HG02759 (cell line): ENCODE measurements around the gene SEPTIN12.
"Not testable (repeated sequence)": the region's sequence is repeated elsewhere in the genome, so short reads cannot be mapped to it uniquely, and the experiment has no call there.

ENCODE experiments used
- ATAC-seq: cut with Tn5 transposase; IDR thresholded peaks from one replicate; pipeline ENCODE4 v1.9.1; 2021; ENCODE audit warnings: mild to moderate bottlenecking, moderate library complexity; ENCODE audit not compliant: unreplicated experiment

SEPTIN12 gene

DNA sequence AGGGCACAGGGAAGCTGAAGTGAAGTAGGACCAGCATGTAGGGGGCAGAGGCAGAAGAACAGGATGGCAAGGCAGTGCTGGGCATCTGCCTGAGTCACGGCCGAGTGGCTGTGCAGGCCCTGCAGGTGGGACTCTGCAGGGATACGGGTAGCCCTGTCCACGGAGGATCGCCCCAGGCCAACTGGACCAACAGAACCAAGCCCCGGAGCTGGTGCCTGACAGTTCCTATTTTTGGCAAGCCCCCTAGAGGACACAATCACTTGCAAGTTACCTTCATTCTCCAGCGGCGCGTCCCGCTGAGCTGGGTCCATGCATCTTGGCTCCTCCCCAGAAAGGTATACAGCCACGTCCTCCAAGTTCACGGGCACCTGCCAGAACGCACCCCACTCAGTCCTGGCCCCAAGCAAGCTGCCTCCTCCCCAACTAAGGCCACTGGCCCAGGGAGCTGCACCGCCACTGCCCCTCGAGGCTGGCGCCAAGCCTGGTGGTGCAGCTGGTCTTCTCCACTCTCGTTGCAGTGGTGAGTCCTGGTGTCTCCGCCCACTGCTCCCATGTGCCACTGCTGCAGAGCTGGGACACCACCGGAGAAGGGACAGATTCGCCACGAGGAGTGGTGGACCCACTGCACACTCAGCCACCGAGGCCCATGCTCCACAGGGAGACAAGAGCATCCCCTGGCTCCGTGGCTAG, 27.8 kb downstream of the SEPTIN12 start:
- no peak for ATAC-seq

DNA sequence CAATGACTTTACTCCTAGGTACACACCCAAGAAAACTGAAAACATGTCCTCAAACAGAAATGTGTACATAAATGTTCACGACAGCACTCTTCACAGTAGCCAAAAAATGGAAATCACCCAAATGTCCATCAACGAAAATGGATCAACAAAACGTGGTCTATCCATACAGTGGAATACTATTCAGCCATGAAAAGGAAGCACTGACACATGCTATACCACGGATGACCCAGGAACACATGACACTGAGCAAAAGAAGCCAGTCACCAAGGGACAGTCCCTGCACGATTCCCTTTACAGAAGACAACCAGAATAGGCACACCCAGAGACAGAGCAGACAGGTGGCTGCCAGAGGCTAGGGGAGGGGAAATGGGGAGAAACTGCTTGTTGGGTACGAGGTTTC, 32.5 kb downstream of the SEPTIN12 start:
- ATAC-seq, result no peak

DNA sequence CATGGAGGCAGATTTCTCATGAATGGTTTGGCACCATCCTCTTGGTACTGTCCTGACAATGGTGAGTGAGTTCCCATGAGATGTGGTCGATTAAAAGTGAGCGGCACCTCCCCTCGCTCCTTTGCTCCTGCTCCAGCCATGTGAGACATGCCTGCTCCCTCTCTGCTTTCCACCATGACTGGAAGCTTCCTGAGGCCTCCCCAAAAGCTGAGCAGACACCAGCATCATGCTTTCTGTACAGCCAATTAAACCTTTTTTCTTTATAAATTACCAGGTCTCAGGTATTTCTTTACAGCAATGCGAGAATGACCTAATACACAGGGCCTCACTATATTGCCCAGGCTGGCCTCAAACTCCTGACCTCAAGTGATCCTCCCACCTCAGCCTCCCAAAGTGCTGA, 33.3 kb downstream of the SEPTIN12 start:
- no peak for ATAC-seq

DNA sequence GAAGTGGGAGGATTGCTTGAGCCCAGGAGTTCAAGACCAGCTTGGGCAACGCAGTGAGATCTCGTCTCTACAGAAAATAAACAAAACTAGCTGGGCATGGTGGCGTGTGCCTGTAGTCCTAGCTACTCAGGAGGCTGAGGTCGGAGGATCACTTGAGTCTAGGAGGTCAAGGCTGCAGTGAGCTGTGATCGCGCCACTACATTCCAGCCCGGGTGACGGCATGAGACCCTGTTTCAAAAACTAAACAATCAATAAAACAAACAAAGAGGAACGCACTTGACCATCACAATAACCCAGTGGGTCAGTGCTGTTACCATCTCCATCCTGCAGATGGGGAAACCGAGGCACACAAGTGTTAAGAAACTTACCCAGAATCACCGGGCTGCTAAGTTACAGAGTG, 34.9 kb downstream of the SEPTIN12 start:
- ATAC-seq, result no peak

DNA sequence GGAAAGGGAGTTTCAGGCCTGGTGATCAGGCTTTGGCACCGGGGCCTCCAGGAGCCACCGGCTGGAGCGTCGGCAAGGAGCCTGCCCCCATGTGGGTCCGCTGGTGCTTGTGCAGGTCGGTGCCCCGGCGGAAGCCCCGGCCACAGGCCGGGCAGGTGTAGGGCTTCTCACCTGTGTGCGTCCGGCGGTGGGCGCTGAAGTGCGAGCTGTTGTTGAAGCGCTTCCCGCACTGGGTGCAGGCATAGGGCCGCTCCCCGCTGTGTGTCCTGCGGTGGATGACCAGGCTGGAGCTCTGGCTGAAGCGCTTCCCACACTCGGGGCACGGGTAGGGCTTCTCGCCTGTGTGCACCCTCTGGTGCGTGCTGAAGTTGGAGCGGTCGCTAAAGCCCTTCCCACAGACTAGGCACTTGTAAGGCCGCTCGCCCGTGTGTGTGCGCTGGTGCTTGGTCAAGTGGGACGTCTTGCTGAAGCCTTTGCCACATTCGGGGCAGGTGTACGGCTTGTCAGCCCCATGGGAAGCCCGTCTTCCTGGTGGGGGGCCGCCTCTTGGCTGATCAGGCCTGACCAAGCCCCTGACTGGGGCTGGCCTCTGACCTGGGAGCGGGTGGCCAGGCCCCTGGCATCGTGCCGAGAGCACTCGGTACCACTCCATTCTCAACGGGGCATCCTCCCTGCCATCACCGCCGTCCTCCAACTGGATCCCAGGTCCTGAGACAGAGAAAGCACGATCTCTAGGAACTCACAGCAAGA, 35.6 kb downstream of the SEPTIN12 start:
- ATAC-seq, result no peak

DNA sequence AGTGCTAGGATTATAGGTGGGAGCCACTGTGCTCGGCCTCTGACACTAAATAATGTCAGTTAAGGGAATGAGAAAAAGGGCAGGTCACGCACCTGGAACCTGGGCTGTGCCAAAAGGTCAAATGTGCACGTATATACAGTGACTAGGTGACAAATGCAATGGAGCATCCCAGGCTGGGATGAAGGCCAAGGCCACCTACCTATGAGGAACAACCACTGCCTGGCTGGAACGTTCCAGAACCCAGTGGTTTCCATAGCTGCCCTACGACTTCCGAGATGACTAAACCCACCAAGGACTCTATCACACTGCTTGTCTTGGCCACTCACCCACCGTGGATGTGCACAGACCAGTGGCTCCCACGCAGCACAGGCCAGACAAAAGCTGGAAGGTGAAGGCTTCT, 37.2 kb downstream of the SEPTIN12 start:
- ATAC-seq, result no peak

DNA sequence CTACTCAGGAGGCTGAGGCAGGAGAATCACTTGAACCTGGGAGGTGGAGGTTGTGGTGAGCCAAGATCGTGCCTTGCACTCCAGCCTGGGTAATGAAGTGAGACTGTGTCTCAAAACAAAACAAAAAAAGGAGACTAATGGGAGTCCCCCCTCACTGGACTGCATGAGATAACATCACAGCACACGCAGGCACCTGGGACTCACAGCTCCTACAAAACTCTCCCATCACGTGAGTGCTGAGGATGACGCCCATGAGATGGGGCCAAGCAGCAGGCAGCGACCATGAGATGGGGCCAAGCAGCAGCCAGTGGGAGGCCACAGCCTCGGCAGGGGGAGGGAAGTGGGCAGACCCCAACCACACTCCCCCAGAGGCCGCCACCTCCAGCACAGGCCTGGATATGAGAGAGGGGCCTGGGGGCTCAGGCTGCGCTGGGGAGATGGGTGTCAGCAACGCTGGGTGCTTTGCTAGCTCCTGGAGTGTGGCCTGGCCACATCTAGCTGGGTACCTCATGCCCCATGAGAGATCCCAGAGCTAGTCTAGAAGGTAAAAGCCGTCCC, 38.4 kb downstream of the SEPTIN12 start:
- ATAC-seq, result no peak

DNA sequence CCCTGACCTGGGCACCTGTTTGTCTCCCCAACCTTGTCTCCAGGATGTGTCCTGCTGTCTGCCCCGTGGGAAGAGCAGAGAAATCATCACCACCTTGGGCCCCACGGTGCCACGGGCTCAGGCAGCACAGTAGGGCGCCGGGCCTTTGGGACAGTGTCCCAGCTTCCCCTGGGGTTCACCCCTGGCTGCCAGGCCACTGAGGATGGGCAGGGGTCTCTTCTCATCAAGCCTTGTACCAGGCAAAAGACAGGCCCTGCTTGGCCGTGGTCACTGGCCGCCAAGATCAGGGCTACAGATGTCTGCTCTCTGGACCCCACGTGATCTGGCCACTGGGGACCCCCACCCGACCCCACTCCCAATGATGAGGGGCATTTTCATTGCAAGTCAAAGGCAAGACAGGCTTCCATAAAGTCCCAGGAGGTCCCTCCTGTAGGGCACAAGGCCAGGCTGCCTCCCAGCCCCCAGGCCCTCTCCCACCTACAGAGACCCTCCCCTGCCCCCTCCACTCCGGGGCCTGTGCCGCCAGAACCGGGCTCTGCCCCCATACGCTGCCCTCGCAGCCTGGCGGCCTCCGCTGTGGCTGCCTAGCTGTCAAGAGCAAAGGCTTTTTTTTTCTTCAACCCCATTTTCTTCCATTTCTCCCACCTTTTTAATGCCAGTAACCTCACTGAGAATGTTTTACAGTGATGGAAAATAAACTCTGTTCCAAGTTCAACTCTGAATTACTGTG, 39.3 kb downstream of the SEPTIN12 start:
- ATAC-seq, result no peak

DNA sequence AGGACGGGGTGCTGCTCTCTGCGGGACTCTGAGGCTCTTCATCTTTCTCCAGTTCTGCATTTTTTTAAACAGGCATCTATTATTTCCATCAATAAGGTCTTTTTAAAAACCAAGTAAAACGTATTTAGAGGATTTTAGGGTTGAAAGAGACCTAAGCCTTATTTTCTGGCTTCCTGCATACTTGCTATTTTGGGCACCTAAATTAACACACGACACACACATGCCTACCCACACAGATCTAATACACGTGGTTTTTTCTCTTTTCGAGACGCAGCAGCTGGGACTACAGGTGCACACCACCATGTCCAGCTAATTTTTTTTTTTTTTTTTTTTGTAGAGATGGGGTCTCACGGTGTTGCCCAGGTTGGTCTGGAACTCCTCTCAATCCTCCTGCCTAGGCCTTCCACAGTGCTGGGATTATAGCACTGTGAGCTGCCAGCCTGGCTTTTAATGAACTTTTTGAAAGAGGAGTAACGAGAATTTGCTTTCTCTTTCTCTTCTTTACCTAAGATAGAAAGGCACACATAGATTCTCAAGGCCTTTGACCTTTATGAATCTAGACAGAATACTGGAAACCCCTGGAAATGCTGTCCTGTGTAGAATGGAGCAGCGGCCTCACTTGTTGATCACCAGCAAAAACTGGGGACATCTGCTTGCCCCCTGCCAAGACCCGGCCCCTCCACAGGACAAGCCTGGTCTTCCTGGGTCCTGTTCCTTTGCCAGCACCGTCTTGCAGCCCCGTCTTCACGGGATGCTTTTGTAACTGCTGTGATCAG, 40.1 kb downstream of the SEPTIN12 start:
- no peak for ATAC-seq

DNA sequence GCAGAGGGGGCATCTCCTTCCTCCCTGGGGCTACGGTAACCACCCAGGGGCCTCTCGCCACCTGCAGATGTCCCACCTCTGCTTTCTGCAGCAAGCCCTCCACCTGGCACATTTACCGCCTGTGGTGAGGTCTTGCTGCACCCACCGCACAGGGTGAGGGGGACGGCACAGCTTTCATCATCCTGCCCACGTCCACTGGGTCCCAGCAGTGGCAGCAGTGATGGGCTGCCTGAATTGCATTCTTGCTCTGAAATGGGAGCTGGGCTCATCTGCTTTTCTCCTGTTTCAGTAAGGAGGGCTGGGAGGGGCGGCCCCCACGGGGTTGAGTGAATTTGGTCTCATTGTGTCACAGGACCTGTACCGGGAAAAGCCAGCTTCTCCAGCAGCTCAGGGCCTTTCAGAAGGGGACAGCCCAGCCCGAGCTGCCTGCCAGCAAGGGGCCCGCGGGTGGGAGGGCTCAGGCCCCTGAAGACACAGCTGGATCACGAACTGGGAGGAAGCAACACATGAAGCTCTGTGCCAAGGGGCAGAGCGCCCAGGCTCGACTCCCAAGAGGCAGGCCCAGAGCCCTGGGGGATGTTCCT, 41.1 kb downstream of the SEPTIN12 start:
- no peak for ATAC-seq

DNA sequence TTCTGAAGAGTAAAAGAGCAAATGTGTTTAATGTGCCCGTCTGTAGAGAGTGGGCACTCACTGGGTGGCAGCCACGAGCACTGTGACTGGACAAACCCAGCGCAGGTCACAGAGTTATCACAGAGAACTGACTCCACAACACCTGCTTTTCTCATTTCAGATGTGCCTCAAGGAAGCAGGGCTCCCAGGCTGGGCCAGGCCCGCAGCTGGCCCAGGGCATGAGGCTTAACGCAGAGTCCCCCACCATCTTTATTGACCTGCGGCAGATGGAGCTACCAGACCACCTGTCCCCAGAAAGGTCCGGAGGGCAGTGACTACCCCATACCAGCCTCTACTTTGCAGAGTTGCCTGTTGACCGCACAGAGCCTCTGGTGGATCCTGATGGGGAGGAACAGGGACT, 41.9 kb downstream of the SEPTIN12 start:
- ATAC-seq, result no peak

DNA sequence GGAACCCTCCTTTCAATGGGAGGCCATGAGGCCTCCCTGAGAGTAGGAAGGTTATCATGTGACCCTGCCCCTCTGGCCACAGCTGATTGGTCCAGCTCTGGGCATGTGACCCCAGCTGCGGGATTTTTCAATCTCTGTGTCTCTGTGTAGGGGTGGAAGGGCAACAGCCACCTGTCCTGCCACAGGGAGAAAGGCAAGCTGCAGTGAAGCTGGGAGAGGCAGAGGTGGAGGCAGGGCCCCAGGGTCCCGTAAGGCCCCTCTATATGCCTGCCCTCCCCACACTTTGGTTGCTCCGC, 42.9 kb downstream of the SEPTIN12 start:
- ATAC-seq, result no peak

DNA sequence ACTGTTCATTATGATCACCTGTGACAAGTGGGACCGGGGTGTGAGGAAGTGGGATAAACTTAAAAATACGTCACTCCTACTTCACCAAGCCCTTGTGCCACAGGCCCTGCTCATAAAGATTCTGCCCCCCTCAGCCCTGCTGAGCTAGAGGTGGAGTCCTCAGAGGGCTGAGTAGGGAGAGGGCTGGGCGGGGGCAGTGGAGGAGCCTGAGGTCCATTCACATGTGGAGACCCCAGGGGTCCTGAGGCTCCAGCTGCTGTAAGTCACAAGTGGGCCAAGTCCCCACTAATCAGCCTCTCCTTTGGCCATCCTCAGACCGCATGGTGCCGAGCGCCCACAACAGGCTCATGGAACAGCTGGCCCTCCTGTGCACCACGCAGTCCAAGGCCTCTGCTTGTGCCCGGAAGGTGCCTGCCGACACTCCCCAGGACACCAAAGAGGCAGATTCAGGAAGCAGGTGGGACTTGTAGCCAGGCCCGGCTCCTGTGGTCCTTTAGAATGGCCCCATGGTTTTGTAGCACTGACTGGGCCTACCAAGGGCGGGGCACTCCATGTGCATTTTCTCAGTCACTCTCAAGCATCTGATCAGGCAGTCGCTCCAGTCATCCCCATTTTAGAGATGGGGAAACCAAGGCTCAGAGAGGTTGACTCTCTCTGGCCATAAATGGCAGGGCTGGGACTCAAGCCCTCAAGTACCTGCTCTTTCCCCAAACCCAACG, 43.4 kb downstream of the SEPTIN12 start:
- ATAC-seq, result no peak

DNA sequence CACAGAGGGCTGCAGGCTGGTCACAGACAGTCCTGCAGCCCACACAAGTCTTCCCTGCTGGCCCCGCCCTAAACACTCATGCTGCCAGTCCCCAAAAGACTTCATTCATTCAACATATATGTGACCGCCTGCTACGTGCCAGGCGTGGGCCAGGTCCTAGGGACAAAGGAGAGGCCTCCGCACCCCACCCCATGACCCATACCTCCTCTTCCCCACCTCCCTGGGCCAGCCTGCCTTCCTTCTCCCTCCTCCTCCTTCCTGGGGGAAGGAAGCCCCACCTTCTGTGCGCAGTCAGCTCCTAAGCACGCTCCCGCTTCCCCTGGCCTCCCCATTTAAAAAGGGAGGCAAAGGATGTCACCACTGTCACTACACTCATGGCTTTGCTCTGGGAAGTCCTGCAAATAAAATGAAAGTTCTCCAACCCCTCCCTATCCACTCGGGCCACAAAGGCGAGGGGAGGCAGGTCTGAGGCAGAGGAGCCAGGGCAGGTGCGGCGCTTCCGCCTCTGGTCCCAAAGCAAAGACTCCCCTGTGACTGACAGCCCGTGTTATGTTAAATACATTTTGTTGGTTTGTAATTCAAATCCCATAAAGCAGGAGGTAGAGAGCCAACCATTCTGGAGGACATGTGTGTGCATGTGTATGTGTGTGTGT, 44.8 kb downstream of the SEPTIN12 start:
- no peak for ATAC-seq

DNA sequence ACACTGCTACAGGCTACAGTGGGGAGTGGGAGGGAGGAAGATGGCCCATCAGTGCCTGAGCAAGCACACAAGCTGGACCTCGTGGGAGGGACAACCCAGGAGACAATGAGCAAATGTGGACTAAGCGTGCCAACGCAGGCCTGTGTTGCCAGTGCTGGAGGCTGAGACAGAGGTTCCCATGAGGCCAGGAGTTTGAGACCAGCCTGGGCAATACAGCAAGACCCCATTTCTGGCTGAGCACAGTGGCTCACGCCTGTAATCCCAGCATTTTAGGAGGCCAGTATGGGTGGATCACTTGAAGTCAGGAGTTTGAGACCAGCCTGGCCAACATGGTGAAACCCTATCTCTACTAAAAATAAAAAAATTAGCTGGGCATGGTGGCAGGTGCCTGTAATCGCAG, 49.8 kb downstream of the SEPTIN12 start:
- ATAC-seq, result not testable (repeated sequence)

DNA sequence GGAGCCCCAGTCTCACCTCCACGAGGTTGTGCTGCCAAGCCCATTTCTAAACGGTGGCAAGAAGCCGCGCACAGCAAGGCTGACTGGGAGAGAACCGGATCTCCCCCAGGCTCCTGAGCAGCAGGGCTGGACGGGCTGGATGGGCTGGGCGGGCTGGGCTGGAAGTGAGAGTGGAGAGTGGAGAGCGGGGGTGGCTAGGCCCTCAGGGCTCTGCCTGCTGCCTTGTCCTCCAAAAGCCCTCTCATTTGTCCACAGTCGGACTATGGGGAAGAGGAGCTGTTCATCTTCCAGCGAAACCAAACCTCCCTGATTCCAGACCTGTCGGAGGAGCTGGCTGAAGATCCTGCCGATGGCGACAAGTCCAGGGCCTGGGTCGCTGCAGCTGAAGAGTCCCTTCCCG, 50.6 kb downstream of the SEPTIN12 start:
- ATAC-seq, result no peak

DNA sequence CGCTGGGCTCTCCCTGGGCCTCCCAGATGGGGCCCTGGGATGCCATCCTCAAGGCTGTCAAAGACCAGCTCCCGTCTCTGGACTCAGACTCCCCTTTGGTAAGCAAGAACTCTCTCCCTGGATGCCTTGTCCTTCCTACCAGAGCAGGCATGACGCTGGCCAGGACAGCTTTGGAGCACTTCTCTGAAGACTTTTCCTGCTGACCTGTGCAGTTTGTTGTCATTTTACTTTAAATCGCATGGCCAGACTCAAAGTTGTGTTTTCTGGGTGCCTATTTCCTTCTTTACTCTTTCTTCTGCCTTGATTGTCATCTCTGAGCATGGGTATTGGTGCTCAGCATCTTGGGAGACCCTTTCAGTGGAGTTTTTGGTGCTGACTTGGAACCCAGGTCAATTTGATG, 51.6 kb downstream of the SEPTIN12 start:
- no peak for ATAC-seq

DNA sequence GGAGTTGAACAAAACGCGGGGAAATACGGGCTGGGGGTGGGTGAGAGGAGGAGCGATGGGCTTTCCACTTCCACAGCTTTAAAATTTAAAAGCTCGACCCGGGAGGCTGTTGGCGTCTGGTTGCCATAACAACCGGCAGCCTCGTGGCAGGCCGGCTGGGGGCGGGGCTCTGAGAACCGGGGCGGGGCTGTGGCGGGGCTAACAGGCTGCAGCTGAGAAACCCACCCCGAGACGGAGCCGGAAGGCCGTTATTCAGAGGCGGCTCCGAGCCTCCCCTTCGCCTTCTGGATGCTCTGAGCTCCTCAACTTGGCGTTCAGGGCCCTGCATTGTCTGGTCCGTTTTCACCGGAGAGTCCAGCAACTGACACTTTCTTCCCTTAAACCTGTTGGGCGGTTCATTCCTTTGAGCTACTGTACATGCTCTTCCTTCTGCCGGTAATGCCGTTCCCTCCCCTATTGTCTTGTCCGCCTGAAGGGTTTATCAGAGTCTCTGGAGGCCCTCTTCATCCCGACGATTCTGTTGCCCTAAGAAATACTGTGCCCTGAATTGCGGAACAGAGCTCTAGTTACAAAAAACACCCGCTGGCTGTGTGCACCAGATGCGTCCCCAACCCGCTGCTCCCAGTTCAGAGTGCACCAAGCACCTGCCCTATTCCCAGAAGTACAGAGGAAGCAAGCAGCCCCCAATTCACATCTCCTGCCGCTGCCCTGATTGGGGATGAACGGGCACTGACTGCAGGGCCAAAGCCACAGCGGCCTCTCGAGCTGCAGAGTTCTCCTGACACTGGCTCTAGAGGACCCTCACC, 53.2 kb downstream of the SEPTIN12 start:
- peak; percentile 68 for ATAC-seq
